ENCODE measurements around the gene EFCAB13. TPM values are rescaled to one million over a fixed set of nuclear protein-coding genes. Genes with fewer than 3 reads are reported as not detected.
A peak's percentile ranks its signal among the peaks of the same experiment; 100 is the strongest.
"Not testable (repeated sequence)": the region's sequence is repeated elsewhere in the genome, so short reads cannot be mapped to it uniquely, and the experiment has no call there.

The EFCAB13 gene
- total RNA-seq, 1 experiment from 2014 or later = 2.7 TPM

- Histone ChIP-seq H3K4me1 (ENCODE audit: insufficient read depth, low read length) (no peaks in the 10 kb centered on the region), H3K9ac (ENCODE audit: low read length) (no peak overlapping the region), H3K9me2 (replicated peaks; ENCODE audit: low read length) (no peaks in the 10 kb centered on the region), H4K20me1 (ENCODE audit: low read length) (no peaks in the 10 kb centered on the region), H3K4me3 (ENCODE audit: low read length) (peak overlapping the region; percentile 72), H3K9me3 (ENCODE audit: low read length) (no peaks in the 10 kb centered on the region), H3K79me2 (ENCODE audit: low read length) (no peaks in the 10 kb centered on the region), H3K36me3 (ENCODE audit: low read depth, low read length) (no peaks in the 10 kb centered on the region; the same call in 1 of the 2 replicates), H3K27me3 (ENCODE audit: low read length) (no peaks in the 10 kb centered on the region), H3F3A (ENCODE audit: low read length, unreplicated experiment) (no peaks in the 10 kb centered on the region), H3K4me2 (ENCODE audit: low read length) (peak overlapping the region; percentile 93), H3K27ac (ENCODE audit: low read length) (no peak overlapping the region), H2AFZ (ENCODE audit: low read length) (peak overlapping the region; percentile 87)
- no peak for TF ChIP-seq EZH2 (IDR thresholded peaks at IDR 0.05; ENCODE audit: low read length, unreplicated experiment)
- TF ChIP-seq EZH2phosphoT487 (IDR thresholded peaks at IDR 0.05; ENCODE audit: borderline replicate concordance, low read length) = no peak
- TF ChIP-seq CTCF (conservative IDR thresholded peaks at IDR 0.05; ENCODE audit: low read depth, low read length) = no peak
- intact Hi-C loops (cut with micrococcal nuclease) = no loop called here
- DNase-seq (peak; percentile 48), ATAC-seq (peak; percentile 78)
- CTCF ChIA-PET = no interaction called here
- no TSS peak for BruUV-seq (replicated peaks)
- POLR2A ChIA-PET (ENCODE audit: unreplicated experiment) = no interaction called here
Observed at GRCh38 chr17:47423406-47424295, 99.9 kb downstream of the EFCAB13 start.

- ATAC-seq; H3F3A ChIP-seq (ENCODE audit: low read length, unreplicated experiment); H2AFZ ChIP-seq (ENCODE audit: low read length); H3K9ac ChIP-seq (ENCODE audit: low read length); H3K9me3 ChIP-seq (ENCODE audit: low read length); H3K4me1 ChIP-seq (ENCODE audit: insufficient read depth, low read length); H3K27ac ChIP-seq (ENCODE audit: low read length); H4K20me1 ChIP-seq (ENCODE audit: low read length); H3K4me3 ChIP-seq (ENCODE audit: low read length); BruUV-seq (replicated peaks); intact Hi-C loops (cut with micrococcal nuclease); H3K9me2 ChIP-seq (replicated peaks; ENCODE audit: low read length); H3K79me2 ChIP-seq (ENCODE audit: low read length); H3K27me3 ChIP-seq (ENCODE audit: low read length); CTCF ChIA-PET; POLR2A ChIA-PET (ENCODE audit: unreplicated experiment); H3K36me3 ChIP-seq (ENCODE audit: low read depth, low read length); H3K4me2 ChIP-seq (ENCODE audit: low read length); DNase-seq: not testable (repeated sequence)
Observed at GRCh38 chr17:47425233-47425632, 101.5 kb downstream of the EFCAB13 start.

GRCh38 chr17:47425887-47426635 is 102.3 kb downstream of the EFCAB13 start:
- H3K9me3 ChIP-seq (ENCODE audit: low read length); H3K27me3 ChIP-seq (ENCODE audit: low read length); H3K9me2 ChIP-seq (replicated peaks; ENCODE audit: low read length); ATAC-seq; H2AFZ ChIP-seq (ENCODE audit: low read length); H3K79me2 ChIP-seq (ENCODE audit: low read length); H3K4me2 ChIP-seq (ENCODE audit: low read length); H3K9ac ChIP-seq (ENCODE audit: low read length); POLR2A ChIA-PET (ENCODE audit: unreplicated experiment); H3K4me3 ChIP-seq (ENCODE audit: low read length); H4K20me1 ChIP-seq (ENCODE audit: low read length); H3K27ac ChIP-seq (ENCODE audit: low read length); H3F3A ChIP-seq (ENCODE audit: low read length, unreplicated experiment); H3K36me3 ChIP-seq (ENCODE audit: low read depth, low read length); DNase-seq; CTCF ChIA-PET; BruUV-seq (replicated peaks); intact Hi-C loops (cut with micrococcal nuclease); H3K4me1 ChIP-seq (ENCODE audit: insufficient read depth, low read length): not testable (repeated sequence)
